Thyroid gland (tissue), 4 donors: ENCODE results near the gene NATD1. TPM values are rescaled to one million over a fixed set of nuclear protein-coding genes. Genes with fewer than 3 reads are reported as not detected.
A peak's percentile ranks its signal among the peaks of the same experiment; 100 is the strongest.

Experiments
- DNase-seq, 2 donors: peaks; one replicate each; pipeline ENCODE4 v3.0.0-alpha.2; 2019
- H3K27ac ChIP-seq, 3 donors: fragments of 200-600 bp; sonication (generic); 1 replicate in 2 of 3; 2 replicates in 1 of 3; pipeline ENCODE4 v1.5.1; 2016 to 2019; ENCODE audit warnings: mild to moderate bottlenecking in 1 of 3, moderate library complexity in 1 of 3
- H3K27me3 ChIP-seq: fragments of 200-600 bp; sonication (generic); one replicate; pipeline ENCODE4 v1.5.1; 2019
- H3K36me3 ChIP-seq, 2 donors: fragments of 200-600 bp; sonication (generic); one replicate each; pipeline ENCODE4 v1.5.1; 2016 to 2019
- H3K4me1 ChIP-seq, 2 donors: fragments of 200-600 bp; sonication (generic); one replicate each; pipeline ENCODE4 v1.5.1; 2017 to 2019
- H3K4me3 ChIP-seq, 3 donors: fragments of 200-600 bp; sonication (generic); replicated peaks in 1 of 3; 1 replicate in 2 of 3; 2 replicates in 1 of 3; pipeline ENCODE4 v1.5.1; 2016; ENCODE audit warnings: mild to moderate bottlenecking in 1 of 3
- H3K9me3 ChIP-seq: fragments of 200-600 bp; sonication (generic); one replicate; pipeline ENCODE4 v1.5.1; 2017
- CTCF ChIP-seq, 6 experiments: fragments of 200-600 bp in 3 of 6; fragments of 450-650 bp in 3 of 6; sonication (generic) in 3 of 6; IDR thresholded peaks; one replicate each; pipeline ENCODE4 v1.5.1; 2016 to 2019; ENCODE audit warnings: antibody characterized with exemption in 6 of 6, mild to moderate bottlenecking in 2 of 6, inconsistent platforms in 1 of 6, moderate library complexity in 1 of 6
- POLR2A ChIP-seq, 2 donors: fragments of 450-650 bp; IDR thresholded peaks; one replicate each; pipeline ENCODE4 v1.6.1; 2017; ENCODE audit warnings: antibody characterized with exemption in 2 of 2, mild to moderate bottlenecking in 2 of 2, moderate library complexity in 1 of 2
- WGBS, 2 donors: methylation state at CpG; one replicate each; pipeline ENCODE4 v1.1.5; 2017; 5-methylcytosine and 5-hydroxymethylcytosine counted together
- intact Hi-C: fragments of 100-400 bp; cut with DNase I; formaldehyde crosslinking; loops from one replicate; pipeline ENCODE4 v1.15.1; 2023
- total RNA-seq, 4 donors: library from RNA; depleted of rRNA; stranded (reverse); fragments of >200 nt; gene quantifications; one replicate each; pipeline ENCODE4 v1.2.3, GENCODE V29; 2016

Gene NATD1
- total RNA-seq, 4 donors from 2014 or later: 18.6 to 34.1 (median 21.2) TPM

GRCh38 chr17:21282850-21283249 is 29.6 kb upstream of the NATD1 start:
- intact Hi-C loops: loop anchor here (5.0 to 10.0 kb wide), 4 partner anchors 34 to 238 kb away; partner anchors contain the start of genes KCNJ12 and USP22
- peaks cover 43 to 45% of the 10 kb centered on the region in 2 donors for H3K4me1 ChIP-seq
- H3K27ac ChIP-seq: no peak overlapping the region
- no peaks in the 10 kb centered on the region for H3K36me3 ChIP-seq
- TF ChIP-seq POLR2A (IDR thresholded peaks at IDR 0.05): no peak
- H3K4me3 ChIP-seq: no peak overlapping the region
- WGBS, 2 donors: 77 to 95% methylated on average over 4 to 5 of the region's 5 CpGs
- no peak for DNase-seq
- no peaks in the 10 kb centered on the region for H3K9me3 ChIP-seq
- no peaks in the 10 kb centered on the region for H3K27me3 ChIP-seq

- WGBS, 2 donors: 69 to 85% methylated on average over 5 of the region's 5 CpGs
- H3K4me3 ChIP-seq: no peak overlapping the region
Observed at GRCh38 chr17:21282231-21282630, 29.0 kb upstream of the NATD1 start.

GRCh38 chr17:21280081-21280518 is 26.9 kb upstream of the NATD1 start:
- no peaks in the 10 kb centered on the region for H3K36me3 ChIP-seq
- H3K4me3 ChIP-seq: no peak overlapping the region
- intact Hi-C loops: loop anchor here (5.0 to 10.0 kb wide), 4 partner anchors 37 to 235 kb away; partner anchors contain the start of genes KCNJ12 and USP22
- no peaks in the 10 kb centered on the region for H3K9me3 ChIP-seq
- 27% methylated on average over 10 of the region's 10 CpGs for WGBS, 2 donors
- H3K4me1 ChIP-seq: peaks cover 24 to 38% of the 10 kb centered on the region in 2 donors
- DNase-seq: peak; percentile 82 to 88
- TF ChIP-seq CTCF (IDR thresholded peaks at IDR 0.05) (peak; percentile 79 to 97 (median 93)), POLR2A (IDR thresholded peaks at IDR 0.05) (no peak)
- no peak overlapping the region for H3K27ac ChIP-seq
- no peaks in the 10 kb centered on the region for H3K27me3 ChIP-seq

More at GRCh38 chr17:21282231-21282630, 29.0 kb upstream of the NATD1 start:
- no peaks in the 10 kb centered on the region for H3K9me3 ChIP-seq
- no peak overlapping the region for H3K27ac ChIP-seq
- no peak for DNase-seq
- H3K4me1 ChIP-seq: peaks cover 37 to 39% of the 10 kb centered on the region in 2 donors
- no peaks in the 10 kb centered on the region for H3K36me3 ChIP-seq
- TF ChIP-seq POLR2A (IDR thresholded peaks at IDR 0.05): no peak
- TF ChIP-seq CTCF (IDR thresholded peaks at IDR 0.05): no peak
- intact Hi-C loops: loop anchor here (5.0 to 10.0 kb wide), 4 partner anchors 35 to 237 kb away; partner anchors contain the start of genes KCNJ12 and USP22
- H3K27me3 ChIP-seq: no peaks in the 10 kb centered on the region

GRCh38 chr17:21279582-21279981 is 26.4 kb upstream of the NATD1 start:
- no peaks in the 10 kb centered on the region for H3K36me3 ChIP-seq
- H3K27me3 ChIP-seq: no peaks in the 10 kb centered on the region
- 79 to 83% methylated on average over 6 of the region's 6 CpGs for WGBS, 2 donors
- peaks cover 28 to 43% of the 10 kb centered on the region in 2 donors for H3K4me1 ChIP-seq
- intact Hi-C loops: loop anchor here (5.0 kb wide), 2 partner anchors 152 to 233 kb away; partner anchors contain the start of gene DHRS7B
- DNase-seq: no peak
- no peak overlapping the region for H3K4me3 ChIP-seq
- H3K9me3 ChIP-seq: no peaks in the 10 kb centered on the region
- TF ChIP-seq POLR2A (IDR thresholded peaks at IDR 0.05) (no peak), CTCF (IDR thresholded peaks at IDR 0.05) (no peak)
- H3K27ac ChIP-seq: peak overlapping the region in 1 of 3 donors; percentile 5

GRCh38 chr17:21279198-21279535 is 26.0 kb upstream of the NATD1 start:
- 82% methylated on average over 6 of the region's 6 CpGs for WGBS, 2 donors
- H3K27me3 ChIP-seq: no peaks in the 10 kb centered on the region
- peak overlapping the region in 2 of 3 donors; percentile 5 to 61 for H3K27ac ChIP-seq
- intact Hi-C loops: loop anchor here (5.0 kb wide), 2 partner anchors 152 to 233 kb away; partner anchors contain the start of gene DHRS7B
- H3K36me3 ChIP-seq: no peaks in the 10 kb centered on the region
- TF ChIP-seq POLR2A (IDR thresholded peaks at IDR 0.05): no peak
- no peak for TF ChIP-seq CTCF (IDR thresholded peaks at IDR 0.05)
- no peak overlapping the region for H3K4me3 ChIP-seq
- H3K4me1 ChIP-seq: peaks cover 31 to 46% of the 10 kb centered on the region in 2 donors
- H3K9me3 ChIP-seq: no peaks in the 10 kb centered on the region
- DNase-seq: no peak
